NCI-H146 treated with DMSO at 0.1 percent for 48 hours (cell line): Measurements from ENCODE around the gene SLIT3.

Source experiments
- DNase-seq: peaks from one replicate; lab custom pipeline; 2025; ENCODE audit not compliant: unreplicated experiment; lab: John Stamatoyannopoulos, UW

Gene SLIT3

DNA sequence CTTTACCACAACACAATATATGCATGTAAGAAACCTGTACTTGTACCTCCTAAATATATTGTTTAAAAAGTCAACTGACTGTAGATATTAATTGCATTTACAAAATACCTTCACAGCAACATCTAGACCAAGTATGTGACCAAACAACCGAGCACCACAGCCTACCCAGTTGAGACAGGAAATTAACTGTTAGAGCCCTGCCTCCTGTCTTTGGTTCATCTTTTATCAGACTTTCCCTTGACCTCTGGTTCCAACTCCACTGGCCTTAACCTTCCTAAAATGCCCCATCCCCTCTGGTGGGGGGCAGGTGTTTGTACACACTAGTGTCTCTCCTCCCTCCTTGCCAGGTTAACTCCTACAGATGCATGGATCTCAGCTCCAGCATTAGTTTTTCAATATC lies 566.8 kb downstream of the SLIT3 start:
- no peak for DNase-seq

DNA sequence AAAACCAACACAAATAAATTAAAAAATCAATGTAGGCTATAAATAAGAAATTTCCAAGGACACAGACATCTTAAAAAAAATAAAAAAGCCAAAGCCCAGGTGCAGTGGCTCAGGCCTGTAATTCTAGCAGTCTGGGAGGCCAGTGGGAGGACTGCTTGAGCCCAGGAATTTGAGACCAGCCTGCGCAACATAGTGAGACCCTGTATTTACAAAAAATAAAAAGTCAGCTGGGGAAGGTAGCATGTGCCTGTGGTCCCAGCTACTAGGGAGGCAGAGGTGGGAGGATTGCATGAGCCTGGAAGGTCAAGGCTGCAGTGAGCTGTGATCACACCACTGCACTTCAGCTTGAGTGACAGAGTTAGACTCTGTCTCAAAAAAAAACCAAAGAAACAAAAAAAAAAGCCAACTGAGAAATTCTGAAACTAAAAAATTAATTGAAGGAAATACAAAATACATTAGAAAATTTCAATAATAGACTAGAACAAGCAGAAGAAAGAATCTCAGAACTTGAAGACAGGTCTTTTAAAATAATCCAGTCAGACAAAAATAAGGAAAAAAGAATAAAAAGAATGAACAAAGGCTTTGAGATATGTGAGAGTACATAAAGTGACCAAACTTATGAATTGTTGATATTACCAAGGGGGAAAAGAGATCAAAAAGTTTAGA lies 572.3 kb downstream of the SLIT3 start:
- no peak for DNase-seq

DNA sequence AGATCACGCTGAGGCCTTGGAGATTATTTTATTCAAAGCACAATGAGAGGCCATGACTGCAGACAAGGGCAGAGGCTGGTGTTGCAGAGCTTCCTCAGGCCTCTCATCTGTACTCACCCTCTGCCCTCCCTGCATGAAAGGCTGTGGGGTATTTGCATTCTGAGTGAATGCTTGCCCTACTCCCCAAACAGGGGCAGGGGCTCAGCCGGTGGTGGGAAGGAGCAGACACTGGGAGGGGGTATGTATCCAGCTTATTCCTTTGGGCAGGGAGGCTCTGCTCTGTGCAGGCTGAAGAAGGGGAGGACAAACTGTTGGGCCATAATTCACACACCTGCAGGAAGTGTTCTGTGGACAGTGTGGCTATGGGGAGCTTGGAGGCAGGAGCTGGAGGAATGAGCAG lies 573.4 kb downstream of the SLIT3 start:
- no peak for DNase-seq

DNA sequence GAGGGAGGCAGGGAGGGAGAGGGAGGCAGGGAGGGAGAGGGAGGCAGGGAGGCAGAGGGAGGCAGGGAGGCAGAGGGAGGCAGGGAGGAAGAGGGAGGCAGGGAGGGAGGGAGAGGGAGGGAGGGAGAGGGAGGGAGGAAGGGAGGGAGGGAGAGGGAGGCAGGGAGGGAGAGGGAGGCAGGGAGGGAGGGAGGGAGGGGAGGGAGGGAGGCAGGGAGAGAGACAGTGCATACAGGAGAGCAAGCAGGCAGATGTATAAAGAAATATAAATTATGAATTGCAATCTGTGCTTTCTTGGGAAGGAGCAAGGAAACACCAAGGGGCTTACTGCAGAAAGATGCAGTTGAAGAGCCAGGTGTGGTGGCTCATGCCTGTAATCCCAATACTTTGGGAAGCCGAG lies 574.6 kb downstream of the SLIT3 start:
- DNase-seq: no peak

DNA sequence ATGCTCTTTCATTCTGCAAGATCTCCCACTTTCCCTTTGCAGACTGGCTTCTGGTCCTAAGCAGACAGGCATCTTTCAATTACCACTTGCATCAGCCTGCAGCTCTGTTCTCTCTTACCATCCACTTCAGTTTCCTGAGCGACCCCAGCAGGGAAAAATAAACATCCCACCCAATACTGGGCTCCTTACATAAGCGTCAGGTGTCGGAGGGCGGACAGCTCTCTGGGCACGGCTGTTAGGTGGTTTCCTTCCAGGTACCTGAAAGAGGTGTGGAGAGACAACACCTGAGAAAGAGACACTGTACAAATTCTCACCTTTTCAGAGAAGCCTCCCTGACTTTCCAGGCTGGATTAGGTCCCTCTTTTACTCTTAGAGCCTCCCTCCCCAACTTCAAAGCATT lies 576.7 kb downstream of the SLIT3 start:
- no peak for DNase-seq

DNA sequence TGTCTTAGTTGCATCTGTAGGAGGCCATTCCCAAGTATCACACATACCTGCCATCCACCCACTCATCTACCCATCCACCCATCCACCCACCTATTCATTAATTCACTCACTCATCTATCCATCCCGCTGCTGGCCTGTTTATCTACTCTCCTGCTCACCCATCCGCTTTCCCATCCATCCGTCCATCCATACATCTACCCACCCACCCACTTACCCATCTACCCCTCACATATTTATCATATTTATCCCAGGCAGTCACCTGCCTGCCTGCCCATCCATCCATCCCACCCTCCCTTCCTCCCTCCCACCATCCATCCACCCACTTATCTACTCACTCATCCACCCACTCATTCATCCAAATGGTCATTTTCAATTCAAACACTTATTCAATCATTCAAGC lies 577.9 kb downstream of the SLIT3 start:
- no peak for DNase-seq

DNA sequence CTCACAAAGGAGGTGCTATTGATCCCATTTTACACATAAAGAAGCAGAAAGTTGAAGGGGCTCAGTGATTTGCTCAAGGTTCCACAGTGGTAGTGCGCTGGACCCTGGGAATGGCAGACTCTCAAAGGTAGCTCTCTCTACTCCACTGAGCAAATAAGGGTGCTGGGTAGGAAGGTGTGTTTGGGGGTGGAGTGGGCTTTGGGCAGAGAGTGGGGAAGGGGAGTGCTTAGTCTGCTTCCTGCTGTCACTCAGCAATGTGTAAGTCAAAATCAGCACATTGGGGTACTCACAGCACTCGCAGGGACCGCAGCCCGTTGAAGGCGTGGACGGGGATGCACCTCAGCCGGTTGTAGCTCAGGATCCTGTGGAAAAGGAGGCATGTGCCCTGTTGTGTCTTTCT lies 579.0 kb downstream of the SLIT3 start:
- DNase-seq: no peak

DNA sequence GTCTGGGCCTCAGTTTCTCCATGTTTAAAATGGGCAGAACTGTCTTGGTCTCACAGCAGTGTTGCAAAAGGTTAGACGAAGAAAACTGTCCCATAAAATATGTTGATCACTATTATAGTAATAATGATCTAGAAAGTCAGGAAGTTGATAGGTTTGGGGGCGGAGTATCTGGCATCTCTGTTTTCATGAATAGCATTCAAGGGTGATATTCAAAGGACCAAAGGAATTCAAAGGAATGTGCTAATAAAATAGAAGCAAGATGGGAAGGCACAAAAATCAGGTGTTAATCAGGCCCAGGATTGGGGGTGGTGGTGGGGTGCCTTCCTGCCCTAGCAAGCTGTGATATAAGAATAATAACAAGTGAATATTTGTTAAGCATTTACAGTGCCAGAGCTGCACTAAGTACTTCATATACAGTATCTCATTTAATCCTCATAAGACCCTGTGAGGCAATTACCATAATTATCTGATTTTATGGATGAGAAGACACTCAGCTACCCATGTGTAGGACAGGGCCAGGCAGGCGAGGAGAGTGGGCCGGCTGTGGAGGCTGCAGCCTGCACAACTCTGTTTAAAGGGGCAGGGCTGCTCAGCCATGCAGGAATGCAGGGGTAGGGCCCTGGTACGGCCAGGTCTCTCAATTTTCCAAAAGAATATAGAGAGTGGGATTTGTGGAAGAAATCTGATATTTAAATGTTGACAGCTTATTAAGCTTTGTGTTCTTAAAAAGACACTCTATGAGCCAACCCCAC lies 579.8 kb downstream of the SLIT3 start:
- DNase-seq: no peak

DNA sequence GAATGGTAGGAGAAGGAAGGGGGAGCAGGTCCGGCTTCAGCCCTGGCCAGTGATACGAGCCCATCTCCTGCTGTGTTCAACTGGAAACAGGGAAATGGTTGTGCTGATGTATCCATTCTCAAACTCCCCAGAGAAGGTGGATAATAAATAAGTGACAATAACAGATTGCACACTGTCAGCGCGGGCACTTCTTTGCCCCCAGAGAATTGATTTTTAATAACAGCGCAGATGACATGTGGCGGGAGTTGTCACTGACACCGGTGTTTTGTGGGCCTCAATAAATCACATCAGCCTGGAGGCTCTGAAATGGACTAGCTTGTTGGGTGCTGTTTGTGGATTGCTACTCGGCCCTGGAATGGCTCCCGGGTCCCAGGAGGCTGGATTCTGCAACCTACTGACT lies 580.4 kb downstream of the SLIT3 start:
- no peak for DNase-seq

DNA sequence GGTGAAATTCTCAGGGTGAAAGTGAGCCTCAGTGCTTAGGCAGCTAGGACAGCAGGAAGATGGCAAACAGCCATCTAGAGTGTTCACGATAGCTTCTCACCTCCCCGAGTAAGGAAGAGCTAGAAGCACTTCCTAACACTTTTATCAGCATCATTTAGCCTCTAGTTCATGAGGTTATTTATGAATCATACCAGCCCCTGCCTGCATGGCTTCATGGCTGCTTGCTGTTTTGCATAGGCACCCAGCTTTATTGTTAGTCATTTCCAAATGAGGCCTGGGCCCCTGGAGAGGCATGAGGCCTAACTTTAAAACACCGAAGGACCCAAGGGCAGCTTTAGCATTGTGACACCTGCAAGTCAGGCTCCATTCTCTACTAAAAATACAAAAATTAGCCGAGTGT lies 586.9 kb downstream of the SLIT3 start:
- no peak for DNase-seq

DNA sequence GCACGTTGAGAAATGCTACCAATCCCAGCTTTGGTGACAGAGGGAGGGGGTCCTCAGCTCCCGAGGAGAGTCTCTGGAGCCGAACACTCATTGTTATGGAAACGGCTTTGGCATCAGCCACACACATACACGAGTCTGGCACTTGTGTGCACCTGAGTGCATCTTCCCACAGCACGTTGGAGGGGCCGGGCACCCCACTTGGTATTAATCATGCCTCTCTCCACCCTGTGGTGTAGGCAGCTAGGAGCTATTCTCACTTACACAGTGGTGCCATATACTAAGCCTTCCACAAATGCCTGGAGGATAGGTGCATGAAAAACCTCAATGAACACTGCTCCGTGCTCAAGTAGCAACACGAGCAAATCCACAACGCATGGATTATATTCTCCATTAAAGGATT lies 587.9 kb downstream of the SLIT3 start:
- DNase-seq: no peak

DNA sequence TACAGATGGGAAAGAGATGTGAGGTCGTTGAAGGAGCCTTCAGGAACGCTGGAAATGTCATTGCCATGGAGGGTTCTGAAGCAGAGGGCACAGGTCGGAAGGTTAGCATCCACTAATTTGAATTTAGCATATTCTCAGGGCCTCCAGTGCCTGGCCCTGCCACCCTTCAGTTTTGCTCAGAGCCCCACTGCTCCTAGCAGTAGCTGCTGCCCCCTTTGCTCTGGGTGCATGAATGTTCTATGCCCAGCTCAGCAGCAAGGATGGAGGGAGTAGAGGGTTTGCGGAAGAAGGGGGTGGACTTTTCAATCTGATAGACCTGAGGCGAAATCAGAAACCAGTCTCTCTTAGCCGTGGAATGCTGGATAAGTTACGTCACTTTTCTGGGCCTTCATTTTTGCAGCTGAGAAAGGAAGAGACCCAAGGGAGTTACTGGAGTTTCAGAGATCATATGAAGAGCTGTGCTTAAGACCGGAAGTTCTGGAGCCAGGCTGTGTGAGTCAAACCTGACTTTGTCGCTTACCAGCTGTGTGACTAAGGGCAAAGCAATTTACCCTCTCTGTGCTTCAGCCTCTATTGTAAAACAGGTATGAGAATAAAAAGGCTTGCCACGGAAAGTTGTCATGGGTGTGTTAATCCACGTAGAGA lies 588.5 kb downstream of the SLIT3 start:
- DNase-seq: no peak

DNA sequence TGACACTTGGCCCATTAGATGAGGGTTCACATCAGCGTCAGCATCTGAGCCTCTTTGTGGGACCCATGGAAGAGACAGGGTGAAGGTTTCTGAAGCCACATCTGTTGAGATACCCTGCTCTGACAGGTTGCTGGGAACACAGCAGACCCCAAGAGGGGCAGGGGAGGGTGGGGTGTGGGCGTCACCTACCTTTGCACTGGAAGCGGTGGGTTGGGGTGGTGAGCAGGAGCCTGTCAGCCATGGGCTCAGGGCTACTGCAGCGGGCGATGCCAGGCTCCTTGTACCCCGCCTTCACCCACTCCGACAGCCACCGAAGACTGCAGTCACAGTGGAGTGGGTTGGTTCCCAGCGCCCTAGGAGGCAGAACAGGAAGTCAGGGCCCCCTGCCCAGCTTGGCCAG lies 590.2 kb downstream of the SLIT3 start:
- DNase-seq: no peak

DNA sequence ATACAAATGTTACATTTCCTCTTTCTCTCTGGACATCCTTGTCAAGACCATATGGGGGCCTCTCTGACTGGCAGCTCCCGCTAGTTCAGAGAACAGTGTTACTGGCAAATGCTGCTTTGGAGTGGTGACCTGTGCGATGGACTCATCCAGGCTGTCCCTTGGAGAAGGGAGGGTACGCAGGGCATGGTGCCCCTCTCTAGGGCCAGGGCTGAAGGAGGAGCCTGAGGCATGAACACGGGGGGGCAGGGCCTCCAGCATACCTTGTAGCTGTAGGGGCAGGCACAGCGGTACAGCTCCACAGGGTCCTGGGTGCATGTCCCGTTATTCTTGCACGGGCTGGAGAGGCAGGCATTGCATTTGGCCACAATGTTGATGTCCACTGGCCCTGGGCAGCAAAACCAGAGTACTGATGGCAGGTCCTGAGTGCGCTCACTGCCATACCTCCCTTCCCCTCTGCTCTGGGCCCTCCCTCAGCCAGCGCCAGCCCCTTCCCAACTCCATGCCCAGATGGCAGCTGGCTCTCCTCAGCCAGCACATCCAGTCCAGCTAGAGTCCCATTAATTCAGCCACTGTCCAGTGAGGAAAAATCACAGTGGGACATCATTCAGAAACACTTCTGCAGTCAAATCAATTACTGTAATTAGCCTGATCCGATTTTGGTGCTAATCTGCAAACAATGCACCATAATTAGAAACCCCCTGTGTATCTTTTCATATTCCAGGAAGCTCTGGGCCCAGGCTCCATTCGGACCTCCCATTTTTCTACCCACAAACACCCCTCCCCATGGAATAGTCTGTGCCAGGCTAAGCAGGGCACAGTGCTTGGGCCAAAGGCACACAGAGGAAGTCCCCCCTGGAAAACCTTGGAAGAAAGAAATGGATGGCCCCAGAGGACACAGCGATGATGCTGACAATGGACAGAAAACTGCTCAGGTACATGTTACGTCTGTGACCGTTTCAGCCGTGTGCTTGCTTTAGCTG lies 592.9 kb downstream of the SLIT3 start:
- no peak for DNase-seq

DNA sequence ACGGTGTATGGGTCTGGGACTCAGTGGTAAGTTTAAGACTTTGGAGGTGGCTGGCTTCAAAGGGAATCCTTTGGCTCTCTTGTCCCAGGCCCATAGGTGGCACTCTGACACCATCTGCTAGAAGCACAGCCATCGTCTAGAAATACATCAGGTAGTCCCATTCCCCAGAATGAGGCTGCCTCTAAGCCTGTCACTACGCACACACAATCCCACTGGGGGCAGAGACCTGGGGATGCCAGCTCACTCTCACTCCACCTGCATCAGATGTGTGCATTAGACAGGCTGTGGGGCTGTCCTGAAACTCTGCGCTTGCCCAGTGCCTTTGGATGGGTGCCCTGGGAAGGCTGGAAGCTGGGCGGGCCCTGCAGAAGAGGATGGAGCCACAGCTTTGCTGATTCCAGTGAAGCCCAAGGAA lies 594.3 kb downstream of the SLIT3 start:
- no peak for DNase-seq

DNA sequence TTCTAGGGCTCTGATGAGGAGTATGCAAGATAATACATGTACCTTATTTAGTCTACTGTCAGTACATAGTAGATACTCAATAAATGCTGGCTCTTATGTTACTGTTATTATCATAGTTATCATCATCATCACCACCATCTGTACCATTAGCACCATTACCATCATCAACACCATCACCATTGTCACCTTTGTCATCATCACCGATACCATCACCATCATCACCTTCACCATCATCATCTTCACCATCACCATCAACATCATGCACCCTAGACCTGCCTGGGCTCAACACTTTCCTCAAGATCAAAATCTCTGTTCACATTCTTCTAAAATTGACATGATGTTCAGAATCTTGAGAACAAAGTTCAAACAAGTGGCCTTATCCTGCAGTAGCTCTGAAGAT lies 595.6 kb downstream of the SLIT3 start:
- DNase-seq: no peak

DNA sequence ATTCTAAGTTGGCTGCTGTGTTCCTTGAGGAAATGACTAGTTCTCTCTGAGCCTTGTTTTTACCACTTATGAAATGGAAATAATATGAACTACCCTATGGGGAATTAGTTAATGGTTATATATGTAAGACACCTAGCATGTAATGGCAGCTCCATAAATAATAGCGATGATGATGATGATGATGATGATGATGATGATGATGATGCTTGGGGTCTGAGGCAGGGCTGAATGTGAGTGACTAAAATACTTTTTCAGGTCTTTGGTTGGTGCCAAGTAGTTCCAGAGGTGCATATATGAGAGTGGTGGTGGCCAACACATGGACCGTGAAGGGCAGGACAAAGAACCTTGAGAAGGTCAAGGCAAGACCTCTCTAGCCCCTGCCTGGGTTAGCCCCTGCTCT lies 598.4 kb downstream of the SLIT3 start:
- no peak for DNase-seq

DNA sequence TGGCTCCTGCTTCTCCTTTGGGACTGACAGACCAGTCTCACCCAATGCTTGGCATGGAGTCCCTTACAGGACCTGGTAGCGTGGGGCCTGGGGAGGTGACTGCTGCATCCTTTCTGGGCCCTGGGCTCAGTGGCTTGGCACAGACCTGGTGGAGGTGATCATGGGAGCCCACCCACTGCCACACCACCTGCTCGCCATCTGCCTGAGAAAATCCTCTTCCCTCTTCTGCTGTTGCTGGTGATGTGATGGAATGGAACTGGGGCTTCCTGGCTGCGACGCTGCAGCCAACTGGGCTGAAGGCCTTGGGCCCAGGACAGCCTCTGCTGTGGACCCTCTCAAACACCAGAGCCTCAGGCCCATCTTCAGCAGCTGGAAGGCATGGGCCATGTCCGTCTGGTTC lies 599.3 kb downstream of the SLIT3 start:
- no peak for DNase-seq

DNA sequence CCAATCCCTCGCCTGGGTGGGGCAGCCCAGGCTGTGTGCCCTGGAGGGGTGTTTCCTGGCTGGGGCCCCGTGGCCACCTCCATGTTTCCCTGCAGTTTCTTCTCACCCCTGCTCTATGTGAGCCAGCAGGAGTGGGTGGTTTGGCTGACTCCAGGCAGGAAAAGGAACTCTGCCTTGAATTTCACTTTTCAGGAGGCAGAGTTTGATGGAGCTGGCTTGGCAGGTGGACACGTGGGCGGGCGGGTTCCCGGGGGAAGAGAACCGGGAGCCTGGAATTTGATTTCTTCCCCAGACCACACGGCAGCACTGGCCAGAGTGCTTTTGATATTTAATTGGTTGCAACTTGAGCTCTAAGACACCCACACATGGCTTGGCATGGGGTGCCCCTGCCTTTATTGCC lies 601.9 kb downstream of the SLIT3 start:
- DNase-seq: no peak

DNA sequence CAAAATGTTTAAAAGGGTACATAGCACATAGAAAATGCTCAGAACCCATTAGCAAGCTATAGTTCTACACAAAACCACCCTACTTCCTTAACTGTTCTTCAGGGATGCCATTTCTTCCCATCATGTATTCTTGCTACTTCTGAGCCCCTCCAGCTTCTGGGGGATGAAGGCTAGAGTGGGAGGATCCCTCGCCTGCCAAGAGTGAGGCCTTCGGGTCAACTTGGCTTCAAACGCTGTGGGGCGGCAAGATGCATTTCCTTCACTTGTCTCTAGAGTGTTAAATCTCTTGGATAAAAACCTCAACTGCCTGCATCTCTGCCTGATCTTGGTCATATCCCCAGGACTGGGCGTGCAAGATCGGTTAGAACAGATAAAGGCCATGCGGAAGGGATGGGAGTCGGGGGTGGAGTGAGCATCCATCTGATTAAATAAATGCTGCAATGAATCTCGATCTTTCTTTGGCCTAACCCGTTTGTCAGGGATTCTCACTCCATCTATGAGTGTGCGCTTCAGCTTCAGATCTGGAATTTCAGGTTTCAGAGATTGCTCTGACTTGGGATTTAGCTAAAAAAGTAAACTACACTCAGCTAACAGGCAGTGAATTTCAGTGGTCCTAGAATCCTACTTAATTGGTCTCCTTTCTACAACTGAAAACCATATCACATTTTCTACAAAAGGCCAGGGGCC lies 603.8 kb downstream of the SLIT3 start:
- DNase-seq: no peak

DNA sequence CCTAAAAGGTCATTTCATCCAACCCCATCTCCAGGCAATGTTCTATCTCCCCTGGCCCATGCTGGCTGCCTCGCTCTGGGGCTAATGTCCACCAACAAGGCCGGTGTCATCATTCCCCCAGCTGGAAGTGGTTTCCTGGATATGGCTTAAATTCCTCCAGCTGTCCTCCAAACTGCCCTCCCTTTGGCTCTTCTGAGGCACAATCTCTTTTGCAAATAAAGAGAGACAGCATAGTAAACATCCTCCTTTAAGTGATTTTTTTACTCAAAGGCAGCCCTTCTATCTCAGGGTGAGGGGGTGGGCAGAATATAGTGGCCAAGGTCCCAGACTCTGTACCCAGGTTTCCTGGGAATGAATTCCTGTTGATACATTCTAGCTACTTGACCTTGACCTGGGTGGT lies 604.3 kb downstream of the SLIT3 start:
- no peak for DNase-seq
